K562 (cell line): Measurements from ENCODE around the gene RTBDN. TPM values are rescaled to one million over a fixed set of nuclear protein-coding genes. Genes with fewer than 3 reads are reported as not detected.

ENCODE experiments used
- ARID4B ChIP-seq: sonication (generic); formaldehyde crosslinking; IDR thresholded peaks from 2 replicates; pipeline ENCODE4 v1.8.0; 2022; ENCODE audit warnings: mild to moderate bottlenecking, missing genetic modification reagents
- CTBP1 ChIP-seq: fragments of 450-650 bp; IDR thresholded peaks from 2 replicates; pipeline ENCODE4 v1.6.1; 2016; ENCODE audit warnings: borderline replicate concordance
- HMG20A ChIP-seq: fragments of 450-650 bp; formaldehyde crosslinking; conservative IDR thresholded peaks from 2 replicates; pipeline ENCODE4 v1.4.0; 2020; ENCODE audit warnings: mild to moderate bottlenecking, mixed read lengths
- HNRNPLL ChIP-seq: fragments of 200-400 bp; formaldehyde crosslinking; IDR thresholded peaks from 2 replicates; pipeline ENCODE4 v1.6.1; 2017; ENCODE audit warnings: low read length, low read depth, mild to moderate bottlenecking; ENCODE audit not compliant: poor library complexity, severe bottlenecking
- KDM5B ChIP-seq: fragments of 200-600 bp; sonication (generic); IDR thresholded peaks from 2 replicates; pipeline ENCODE4 v1.6.1; 2012; ENCODE audit warnings: low read depth, mild to moderate bottlenecking, moderate library complexity, low read length, control low read depth, inconsistent platforms; ENCODE audit not compliant: insufficient replicate concordance
- MAX ChIP-seq: sonication (generic); formaldehyde crosslinking; IDR thresholded peaks from 2 replicates; pipeline ENCODE4 v1.9.0; 2022; ENCODE audit warnings: mild to moderate bottlenecking, missing genetic modification reagents
- POLR2B ChIP-seq: fragments of 450-650 bp; IDR thresholded peaks from 2 replicates; pipeline ENCODE4 v1.6.1; 2018; ENCODE audit warnings: low read depth; ENCODE audit not compliant: partially characterized antibody
- SMARCA4 ChIP-seq: fragments of 450-650 bp; IDR thresholded peaks from 2 replicates; pipeline ENCODE4 v1.6.1; 2016
- TEAD1 ChIP-seq, 2 experiments: fragments of 450-650 bp in 1 of 2; sonication (generic) in 1 of 2; formaldehyde crosslinking; IDR thresholded peaks; 2 replicates each; pipeline versions ENCODE4 v1.4.0 to v1.8.0; 2020 to 2022; ENCODE audit warnings: mild to moderate bottlenecking in 2 of 2, missing genetic modification reagents in 1 of 2
- TFAP4 ChIP-seq: sonication (generic); formaldehyde crosslinking; IDR thresholded peaks from 2 replicates; pipeline ENCODE4 v1.8.0; 2022; ENCODE audit warnings: missing genetic modification reagents, mild to moderate bottlenecking, moderate library complexity, borderline replicate concordance
- THAP12 ChIP-seq: fragments of 250-450 bp; sonication (Bioruptor Pico); IDR thresholded peaks from 2 replicates; pipeline ENCODE4 v1.9.0; 2021; ENCODE audit warnings: mild to moderate bottlenecking, inconsistent platforms
- TRIM25 ChIP-seq: fragments of 450-650 bp; IDR thresholded peaks from 2 replicates; pipeline ENCODE4 v1.7.0; 2016; ENCODE audit warnings: borderline replicate concordance
- ZNF395 ChIP-seq: fragments of 200-800 bp; sonication (Bioruptor generic); IDR thresholded peaks from 2 replicates; pipeline ENCODE4 v1.6.1; 2017; ENCODE audit warnings: missing genetic modification characterization, missing compliant biosample characterization
- polyA plus RNA-seq, 8 experiments: library from polyadenylated mRNA; depleted of rRNA in 4 of 8; stranded (reverse) in 5 of 8; unstranded in 3 of 8; fragments of >200 nt; fragmentation: Nextera tagmentation in 2 of 8; fragmentation: Illumina TruSeq in 1 of 8; extraction: Ambion mirVana in 2 of 8; extraction: Trizol in 1 of 8; gene quantifications; 2 replicates each; pipeline versions ENCODE4 v1.2.1 to v1.2.3, GENCODE V29; 2011 to 2014; ENCODE audit warnings: inconsistent platforms in 1 of 8, missing spikeins in 1 of 8
- total RNA-seq, 7 experiments: library from RNA; depleted of rRNA in 6 of 7; stranded (reverse); fragments of >200 nt in 6 of 7; fragmentation: Illumina TruSeq in 2 of 7; extraction: Trizol in 2 of 7; gene quantifications; 2 replicates each; pipeline versions ENCODE4 v1.2.1 to v1.2.3, GENCODE V29; 2011 to 2021; ENCODE audit warnings: low replicate concordance in 1 of 7

Gene RTBDN
- total and polyA plus RNA-seq, 9 of the 15 experiments (the other 6 are each of a cell fraction or from before 2014, with no cell fraction given), result 0.20 to 2.3 (median 0.72) TPM; not detected in 1

GRCh38 chr19:12838886-12839756 is 4.7 kb upstream of the RTBDN start (continued):
- TF ChIP-seq ARID4B (CRISPR knock-in tag), result 0 out of 2 replicates have a peak, but pooled peaks have one; percentile 48
- TF ChIP-seq HNRNPLL, result no peak
- no peak for TF ChIP-seq CTBP1
- no peak for TF ChIP-seq ZNF395
- no peak for TF ChIP-seq KDM5B
- peak; percentile 57 for TF ChIP-seq MAX (CRISPR knock-in tag)
- peak; percentile 20; the same call in 1 of the 2 replicates for TF ChIP-seq TFAP4 (CRISPR knock-in tag)
- TF ChIP-seq HMG20A (CRISPR knock-in tag), result no peak
- TF ChIP-seq TEAD1 (CRISPR knock-in tag; IDR thresholded peaks at IDR 0.05), result peak in 1 of 2 experiments; percentile 69; a peak in 1 of 4 replicates
- no peak for TF ChIP-seq THAP12 (CRISPR knock-in tag)
- TF ChIP-seq TRIM25, result no peak
- no peak for TF ChIP-seq SMARCA4
- no peak for TF ChIP-seq POLR2B
